HG03064 (cell line): ENCODE results near the gene CFHR5.
"Not testable (repeated sequence)": the region's sequence is repeated elsewhere in the genome, so short reads cannot be mapped to it uniquely, and the experiment has no call there.

Source experiments
- ATAC-seq: cut with Tn5 transposase; IDR thresholded peaks from one replicate; pipeline ENCODE4 v1.9.1; 2021; ENCODE audit warnings: low read depth; ENCODE audit not compliant: unreplicated experiment

The CFHR5 gene

DNA sequence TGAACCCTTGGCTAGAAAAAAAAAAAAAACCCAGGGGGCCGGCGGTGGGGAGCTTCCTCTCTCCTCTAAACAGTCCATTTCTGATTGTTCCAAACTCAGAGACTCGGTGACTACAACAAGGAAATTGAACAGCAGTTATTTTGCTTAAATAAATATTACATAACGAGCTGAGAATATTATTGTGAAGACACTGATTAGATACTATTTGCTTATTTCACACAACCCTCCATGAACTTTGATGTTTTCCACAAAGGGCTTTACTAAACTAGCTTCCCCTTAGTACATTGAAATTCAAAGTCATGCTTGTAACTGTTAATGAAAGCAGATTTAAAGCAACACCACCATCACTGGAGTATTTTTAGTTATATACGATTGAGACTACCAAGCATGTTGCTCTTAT is at the start of gene CFHR5:
CFHR5 (plus strand) TSS at position 279 of the 400 bp plus-strand sequence; CDS start at position 388, 109 bp downstream.
- ATAC-seq: no peak

DNA sequence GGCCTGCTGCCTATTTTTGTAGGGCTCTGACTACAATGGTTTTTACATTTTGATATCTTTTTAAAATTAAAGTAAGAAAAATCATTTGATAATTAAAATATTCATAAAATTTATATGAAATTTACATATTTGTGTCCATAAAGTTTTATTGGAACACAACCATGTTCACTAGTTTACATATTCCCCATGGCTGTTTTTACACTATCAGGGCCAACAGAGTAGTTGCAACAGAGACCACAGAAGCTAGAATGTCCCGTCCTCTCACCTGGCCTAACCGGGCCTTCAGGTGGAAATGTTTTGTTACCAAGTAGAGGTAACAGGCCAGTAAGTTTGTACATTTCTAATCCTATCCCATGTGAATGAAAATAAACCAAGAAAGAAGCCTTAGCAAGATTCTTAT is 44.5 kb upstream of the CFHR5 start:
- not testable (repeated sequence) for ATAC-seq

DNA sequence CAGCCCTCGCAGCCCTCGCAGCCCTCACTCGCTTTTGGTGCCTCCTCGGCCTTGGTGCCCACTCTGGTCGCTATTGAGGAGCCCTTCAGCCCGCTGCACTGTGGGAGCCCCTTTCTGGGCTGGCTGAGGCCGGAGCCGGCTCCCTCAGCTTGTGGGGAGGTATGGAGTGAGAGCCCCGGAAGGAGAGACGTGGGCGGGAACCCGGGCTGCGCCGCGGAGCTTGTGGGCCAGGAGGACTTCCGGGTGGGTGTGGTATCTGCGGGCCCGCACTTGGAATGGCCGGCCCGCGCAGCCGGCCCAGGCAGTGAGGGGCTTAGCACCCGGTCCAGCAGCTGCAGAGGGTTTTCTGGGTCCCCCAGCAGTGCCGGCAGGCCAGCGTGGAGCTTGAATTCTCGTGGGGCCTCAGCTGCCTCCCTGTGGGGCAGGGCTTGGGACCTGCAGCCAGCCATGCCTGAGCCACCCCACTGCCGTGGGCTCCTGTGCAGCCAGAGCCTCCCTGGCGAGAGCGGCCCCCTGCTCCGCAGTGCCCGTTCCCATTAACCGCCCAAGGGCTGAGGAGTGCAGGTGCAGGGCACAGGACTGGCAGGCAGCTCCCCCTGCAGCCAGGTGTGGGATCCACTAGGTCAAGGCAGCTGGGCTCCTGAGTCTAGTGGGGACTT is 43.7 kb upstream of the CFHR5 start:
- no peak for ATAC-seq

DNA sequence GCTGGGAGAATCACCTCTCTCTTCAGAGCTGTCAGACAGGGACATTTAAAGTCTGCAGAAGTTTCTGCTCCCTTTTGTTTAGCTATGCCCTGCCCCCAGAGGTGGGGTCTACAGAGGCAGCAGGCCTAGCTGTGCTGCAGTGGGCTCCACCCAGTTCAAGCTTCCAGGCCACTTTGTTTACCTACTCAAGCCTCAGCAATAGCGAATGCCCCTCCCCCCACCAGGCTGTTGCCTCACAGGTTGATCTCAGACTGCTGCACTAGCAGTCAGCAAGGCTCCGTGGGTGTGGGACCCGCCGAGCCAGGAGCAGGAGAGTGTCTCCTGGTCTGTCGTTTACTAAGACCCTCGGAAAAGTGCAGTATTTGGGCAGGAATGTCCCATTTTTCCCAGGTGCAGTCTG is 35.9 kb upstream of the CFHR5 start:
- not testable (repeated sequence) for ATAC-seq

DNA sequence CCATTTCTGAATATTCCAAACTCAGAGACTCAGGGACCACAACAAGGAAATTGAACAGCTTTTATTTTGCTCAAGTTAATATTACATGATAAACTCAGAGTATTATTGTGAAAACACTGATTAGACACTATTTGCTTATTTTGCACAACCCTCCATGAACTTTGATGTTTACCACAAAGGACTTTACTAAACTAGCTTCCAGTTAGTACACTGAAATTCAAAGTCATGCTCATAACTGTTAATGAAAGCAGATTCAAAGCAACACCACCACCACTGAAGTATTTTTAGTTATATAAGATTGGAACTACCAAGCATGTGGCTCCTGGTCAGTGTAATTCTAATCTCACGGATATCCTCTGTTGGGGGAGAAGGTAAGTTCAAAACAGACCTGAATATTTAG is 33.8 kb upstream of the CFHR5 start, which contains the start of gene CFHR2:
CFHR2 (plus strand) TSS at position 171 of the 400 bp plus-strand sequence; CDS start at position 314, 143 bp downstream.
- not testable (repeated sequence) for ATAC-seq

DNA sequence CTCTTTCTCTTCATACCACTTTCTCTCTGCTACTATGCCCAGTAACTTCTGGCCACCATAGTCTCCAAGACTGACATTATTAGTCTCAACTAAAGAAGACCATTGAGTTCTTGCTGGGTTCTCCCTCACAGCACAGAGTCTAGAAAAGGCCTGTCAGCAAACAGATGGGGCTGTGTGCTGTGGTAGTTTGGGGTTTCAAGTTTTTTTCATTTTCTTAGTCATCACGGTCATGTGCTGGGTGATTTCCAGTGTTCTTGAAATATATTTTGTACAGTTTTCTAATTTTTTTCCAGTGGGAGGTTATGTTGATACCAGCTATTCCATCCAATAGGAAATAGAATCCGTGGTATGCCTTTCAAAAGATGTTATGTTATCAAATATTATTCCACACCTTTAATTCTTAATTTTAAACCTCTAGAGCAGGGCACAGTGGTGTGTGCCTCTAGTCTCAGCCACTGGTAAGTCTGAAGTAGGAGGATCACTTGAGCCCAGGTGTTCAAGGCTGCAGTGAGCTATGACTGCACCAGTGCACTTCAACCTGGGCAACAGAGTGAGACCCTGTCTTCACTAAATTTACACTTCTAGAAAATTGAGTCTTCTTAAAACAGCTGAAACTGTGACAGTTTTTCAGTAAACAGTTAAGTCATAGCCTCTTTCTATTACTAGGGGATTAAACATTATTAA is 25.5 kb upstream of the CFHR5 start:
- peak; percentile 90 for ATAC-seq

DNA sequence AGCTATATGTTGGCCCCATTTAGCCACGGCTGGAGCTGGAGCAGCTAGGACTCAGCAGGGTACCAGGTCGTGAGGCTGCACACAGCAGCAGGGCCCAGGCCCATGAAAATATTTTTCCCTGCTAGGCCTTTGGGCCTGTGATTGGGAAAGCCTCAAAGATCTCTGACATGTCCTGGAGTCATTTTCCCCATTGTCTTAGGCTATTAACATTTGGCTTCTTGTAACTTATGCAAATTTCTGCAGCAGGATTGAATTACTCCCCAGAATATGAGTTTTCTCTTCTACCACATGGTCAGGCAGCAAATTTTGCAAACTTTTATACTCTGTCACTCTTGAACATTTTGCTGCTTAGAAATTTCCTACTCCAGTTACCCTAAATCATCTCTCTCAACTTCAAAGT is 22.6 kb upstream of the CFHR5 start:
- ATAC-seq: no peak

DNA sequence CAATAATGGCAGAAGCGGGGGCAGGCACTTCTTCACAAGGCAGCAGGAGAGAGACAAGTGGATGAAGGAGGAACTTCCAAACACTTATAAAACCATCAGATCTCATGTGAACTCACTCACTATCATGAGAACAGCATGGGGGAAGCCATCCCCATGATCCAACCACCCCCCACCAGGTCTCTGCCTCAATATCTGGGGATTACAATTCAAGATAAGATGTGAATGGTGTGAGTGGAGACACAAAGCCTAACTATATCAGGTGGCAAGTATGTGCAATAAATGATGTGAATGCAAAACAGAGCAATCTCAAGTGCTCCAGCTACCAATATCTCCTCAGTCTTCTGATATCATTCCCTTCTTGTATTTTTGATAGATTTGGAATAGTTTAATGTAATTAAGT is 21.4 kb upstream of the CFHR5 start:
- no peak for ATAC-seq

DNA sequence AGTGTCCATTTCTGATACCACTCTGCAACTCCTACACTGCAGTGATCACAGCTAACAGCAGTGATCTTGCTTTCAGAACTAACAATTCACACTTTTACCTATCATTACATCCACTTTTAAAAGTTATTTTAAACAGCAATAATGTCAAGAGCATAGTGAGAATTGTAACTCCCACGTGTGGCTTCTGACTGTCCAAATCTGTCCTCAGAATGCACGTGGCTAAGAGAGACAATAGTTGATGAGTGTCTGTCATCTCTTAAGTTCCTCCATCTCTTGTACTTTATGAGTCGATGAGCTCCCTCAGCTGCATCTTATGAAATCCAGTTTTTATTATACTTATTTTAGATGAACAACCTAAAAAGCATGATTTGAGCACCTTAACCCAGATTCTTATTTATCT is 16.5 kb upstream of the CFHR5 start:
- ATAC-seq: no peak

DNA sequence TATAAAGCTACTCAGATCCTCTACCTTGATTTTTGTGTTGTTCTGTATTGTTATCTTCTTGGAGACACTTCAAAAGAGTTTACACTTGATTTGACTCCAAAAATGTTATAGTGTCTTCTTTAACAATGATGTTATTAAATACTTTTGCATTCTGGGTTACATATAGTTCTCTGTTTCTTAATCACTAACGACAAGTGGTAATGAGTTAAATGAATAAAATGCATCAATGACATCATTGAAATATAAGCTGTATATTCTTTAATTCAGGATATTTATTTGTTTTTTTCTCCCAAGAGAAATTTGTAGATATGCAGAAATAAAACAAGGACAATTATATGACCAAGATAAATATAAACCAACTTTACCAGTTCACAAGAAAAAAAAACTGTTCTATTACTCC is 7.2 kb upstream of the CFHR5 start:
- no peak for ATAC-seq

DNA sequence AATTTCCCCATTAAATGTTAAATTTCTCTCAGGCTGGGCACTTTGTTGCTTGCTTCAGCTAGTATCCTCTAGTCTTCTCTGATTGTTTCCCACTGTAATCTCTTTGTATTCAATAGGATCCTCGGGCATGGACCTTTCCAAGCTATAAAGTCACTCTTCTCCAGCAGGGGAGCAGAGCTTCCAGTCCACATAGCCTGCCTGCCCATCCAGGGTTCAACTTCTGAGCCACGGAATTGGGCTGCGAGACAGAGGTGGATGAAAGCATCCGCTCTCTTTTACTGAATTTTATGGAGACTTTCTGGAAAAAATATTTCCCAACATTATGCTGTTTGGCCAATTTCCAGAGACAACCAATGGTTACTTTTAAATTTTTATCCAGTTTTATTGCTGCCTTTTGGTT is 1.1 kb upstream of the CFHR5 start:
- no peak for ATAC-seq

DNA sequence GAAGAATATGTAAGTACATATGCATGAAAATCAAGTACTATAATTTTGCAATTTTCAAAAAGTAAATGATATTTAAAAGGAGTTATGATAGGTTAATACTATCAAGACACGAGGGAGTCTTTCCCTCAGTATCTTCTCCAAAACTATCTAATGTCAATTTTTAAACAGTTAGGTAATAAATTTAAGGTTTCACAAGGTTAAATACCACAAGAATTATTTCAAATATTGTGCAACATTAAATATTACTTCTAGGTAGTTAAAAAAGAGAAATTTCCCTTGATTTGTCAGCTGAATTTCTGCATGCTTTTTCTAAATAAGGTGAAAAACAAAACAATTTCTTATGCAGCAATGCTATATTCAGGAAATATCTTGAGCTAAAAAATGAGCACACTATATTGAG is 3.5 kb downstream of the CFHR5 start:
- ATAC-seq: no peak

DNA sequence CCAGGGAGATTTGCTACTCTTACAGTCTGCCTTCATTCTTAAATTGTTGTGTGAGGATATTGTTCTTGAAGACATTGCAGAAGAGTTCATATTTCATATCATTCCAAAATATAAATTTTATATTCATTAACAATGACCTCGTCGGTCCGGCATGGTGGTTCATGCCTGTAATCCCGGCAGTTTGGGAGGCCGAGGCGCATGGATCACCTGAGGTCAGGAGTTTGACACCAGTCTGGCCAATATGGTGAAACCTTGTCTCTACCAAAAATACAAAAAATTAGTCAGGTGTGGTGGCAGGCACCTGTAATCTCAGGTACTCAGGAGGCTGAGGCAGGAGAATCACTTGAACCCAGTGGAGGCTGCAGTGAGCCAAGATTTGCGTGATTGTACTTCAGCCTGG is 4.9 kb downstream of the CFHR5 start:
- ATAC-seq: not testable (repeated sequence)

DNA sequence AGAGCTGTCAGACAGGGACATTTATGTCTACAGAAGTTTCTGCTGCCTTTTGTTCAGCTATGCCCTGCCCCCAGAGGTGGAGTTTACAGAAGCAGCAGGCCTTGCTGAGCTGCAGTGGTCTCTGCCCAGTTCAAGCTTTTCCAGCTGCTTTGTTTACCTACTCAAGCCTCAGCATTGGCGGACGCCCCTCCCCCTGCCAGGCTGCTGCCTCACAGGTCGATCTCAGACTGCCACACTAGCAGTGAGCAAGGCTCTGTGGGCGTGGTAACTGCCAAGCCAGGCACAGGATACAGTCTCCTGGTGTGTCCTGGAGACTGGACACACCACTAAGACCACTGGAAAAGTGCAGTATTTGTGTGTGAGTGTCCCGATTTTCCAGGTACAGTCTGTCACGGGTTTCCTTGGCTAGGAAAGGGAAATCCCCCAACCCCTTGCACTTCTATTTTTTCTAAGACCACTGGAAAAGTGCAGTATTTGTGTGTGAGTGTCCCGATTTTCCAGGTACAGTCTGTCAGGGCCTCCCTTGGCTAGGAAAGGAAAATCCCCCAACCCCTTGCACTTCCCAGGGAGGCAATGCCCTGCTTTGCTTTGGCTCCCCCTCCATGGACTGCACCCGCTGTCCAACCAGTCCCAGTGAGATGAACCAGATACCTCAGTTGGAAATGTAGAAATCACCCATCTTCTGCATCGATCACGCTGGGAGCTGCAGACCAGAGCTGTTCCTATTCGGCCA is 14.7 kb downstream of the CFHR5 start:
- ATAC-seq: not testable (repeated sequence)

DNA sequence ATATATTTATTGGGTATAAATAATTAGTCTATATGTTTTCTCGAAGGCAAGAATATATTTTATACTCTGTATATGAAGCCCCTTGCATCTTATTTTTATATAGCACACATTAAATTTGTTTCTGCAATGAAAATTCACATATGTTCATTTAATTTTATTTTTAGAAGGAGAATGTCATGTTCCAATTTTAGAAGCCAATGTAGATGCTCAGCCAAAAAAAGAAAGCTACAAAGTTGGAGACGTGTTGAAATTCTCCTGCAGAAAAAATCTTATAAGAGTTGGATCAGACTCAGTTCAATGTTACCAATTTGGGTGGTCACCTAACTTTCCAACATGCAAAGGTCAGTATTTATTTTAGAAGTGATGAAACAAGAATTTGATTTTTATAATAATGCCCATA is 16.6 kb downstream of the CFHR5 start:
- ATAC-seq: no peak

DNA sequence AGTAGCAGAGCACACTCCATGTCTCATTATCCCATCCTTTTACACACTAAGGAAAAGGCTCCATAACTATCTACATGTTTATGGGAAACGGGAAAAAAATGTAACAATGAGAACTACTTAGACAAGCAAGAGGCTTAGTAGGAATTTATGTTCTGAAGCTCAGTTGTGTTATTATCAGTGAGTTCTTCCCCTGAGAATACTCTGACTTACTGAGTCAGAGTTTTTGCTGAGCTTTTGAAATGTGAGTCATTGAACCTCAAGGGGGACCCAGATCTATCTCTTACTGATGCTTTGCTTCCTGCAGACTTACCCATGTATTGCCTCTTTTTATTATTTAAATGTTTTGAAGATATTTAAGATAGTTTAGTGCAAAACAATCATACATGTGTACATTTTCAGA is 20.1 kb downstream of the CFHR5 start:
- no peak for ATAC-seq

DNA sequence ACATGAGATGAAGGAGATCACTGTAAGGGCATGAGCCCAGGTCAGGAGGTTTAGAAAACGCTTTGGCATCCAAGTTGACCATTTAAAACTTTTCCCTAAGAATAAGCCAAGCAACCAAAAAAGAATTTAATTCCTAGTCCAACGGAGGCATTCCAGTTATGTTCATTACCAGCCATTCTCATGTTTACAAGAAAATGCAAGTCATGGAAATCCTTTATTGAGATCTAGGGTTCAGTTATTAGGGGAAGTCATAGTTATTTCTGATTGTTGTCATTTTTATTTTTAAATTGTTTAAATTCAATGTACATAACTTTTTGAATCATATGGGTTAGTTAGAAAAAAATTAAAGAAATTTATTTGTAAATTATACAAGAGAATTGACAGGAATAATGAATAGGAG is 24.5 kb downstream of the CFHR5 start:
- no peak for ATAC-seq

DNA sequence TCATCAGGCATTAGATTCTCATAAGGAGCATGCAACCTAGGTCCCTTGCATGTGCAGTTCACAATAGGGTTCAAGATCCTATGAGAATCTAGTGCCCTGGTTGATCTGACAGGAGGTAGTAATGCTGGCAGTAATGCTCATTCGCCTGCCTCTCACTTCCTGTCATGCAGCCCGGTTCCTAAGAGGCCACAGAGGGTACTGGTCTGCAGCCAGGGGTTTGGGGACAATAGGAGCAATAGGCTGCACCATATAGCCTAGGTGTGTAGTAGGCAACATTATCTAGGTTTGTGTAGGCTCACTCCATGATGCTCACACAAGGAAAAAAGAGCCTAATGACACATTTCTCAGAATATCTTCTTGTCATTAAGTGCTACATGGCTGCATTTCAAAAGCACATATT is 25.8 kb downstream of the CFHR5 start:
- no peak for ATAC-seq

DNA sequence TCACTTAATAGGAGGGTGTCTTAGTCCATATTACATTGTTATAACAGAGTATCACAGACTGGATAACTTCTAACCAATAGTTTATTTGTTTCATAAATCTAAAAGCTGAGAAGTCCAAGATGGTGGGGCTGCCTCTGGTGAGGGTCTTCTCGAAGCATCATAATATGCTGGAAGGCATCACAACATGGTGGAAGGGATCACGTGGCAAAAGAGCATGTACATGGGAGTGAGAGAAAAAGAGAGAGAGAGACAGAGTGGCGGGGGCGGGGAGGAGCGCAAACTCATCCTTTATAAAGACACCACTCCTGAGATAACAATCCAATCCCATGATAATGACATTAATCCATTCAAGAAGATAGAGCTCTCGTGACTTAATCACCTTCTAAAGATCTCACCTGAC is 31.5 kb downstream of the CFHR5 start:
- no peak for ATAC-seq

DNA sequence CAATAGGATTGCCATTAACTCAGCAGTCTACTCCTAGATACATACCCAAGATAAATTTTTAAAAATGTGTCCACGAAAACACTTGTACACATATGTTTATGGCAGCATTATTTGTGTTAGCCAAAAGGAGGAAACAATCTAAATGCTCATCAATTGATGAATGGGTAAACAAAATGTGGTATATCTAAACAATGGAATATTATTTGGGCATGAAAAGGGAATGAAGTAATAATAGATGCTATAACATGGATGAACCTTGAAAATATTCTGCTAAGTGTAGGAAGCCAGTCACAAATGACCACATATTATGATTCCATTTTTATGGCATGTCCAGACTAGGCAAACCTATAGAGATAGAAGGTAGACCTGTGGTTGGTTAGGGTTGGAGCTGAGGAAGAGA is 34.3 kb downstream of the CFHR5 start:
- ATAC-seq: no peak

DNA sequence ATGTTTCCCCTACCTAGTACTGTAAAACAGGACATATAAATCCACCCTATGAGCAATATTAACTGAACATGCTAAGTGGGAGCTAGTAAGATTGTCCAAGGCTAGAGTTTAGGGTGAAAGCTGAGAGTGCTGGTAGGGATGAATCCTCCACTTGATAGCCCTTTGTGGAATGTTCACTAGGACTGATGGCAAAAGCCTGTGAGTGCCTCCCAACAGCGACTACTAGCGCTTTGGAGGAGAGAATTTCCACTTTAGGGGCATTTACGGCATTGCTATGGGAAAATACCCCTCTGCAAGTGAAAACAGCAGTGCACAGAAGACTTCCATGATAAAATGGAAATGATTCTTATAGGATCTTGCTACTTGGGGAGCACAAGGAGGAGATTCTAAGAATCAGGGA is 35.9 kb downstream of the CFHR5 start:
- ATAC-seq: no peak

DNA sequence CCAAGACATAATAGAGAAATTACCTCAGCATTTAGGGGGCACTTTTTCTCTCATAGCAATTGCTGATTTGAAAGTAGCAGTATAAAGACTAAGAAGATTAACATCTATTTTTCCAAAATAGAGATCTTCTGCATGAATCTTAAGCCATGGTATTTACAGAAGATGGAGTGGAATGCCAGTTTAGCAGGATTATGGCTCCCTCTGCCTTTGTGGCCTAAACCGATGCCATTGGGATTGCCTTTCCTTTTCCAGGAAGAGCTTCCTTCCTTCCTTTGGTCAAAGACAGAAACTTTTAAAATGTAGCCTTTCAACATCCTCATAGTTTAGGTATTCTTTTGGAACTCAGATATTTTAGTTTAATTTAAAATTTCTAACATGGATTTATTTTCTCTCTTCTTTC is 39.4 kb downstream of the CFHR5 start:
- ATAC-seq: no peak
